HT1080 (cell line): Measurements from ENCODE around the gene DRG1. TPM values are rescaled to one million over a fixed set of nuclear protein-coding genes. Genes with fewer than 3 reads are reported as not detected.
A peak's percentile ranks its signal among the peaks of the same experiment; 100 is the strongest.
"Not testable (repeated sequence)": the region's sequence is repeated elsewhere in the genome, so short reads cannot be mapped to it uniquely, and the experiment has no call there.

ENCODE experiments used
- DNase-seq: peaks from one replicate; pipeline ENCODE4 v3.0.0-alpha.2; 2015; ENCODE audit warnings: low read depth
- polyA plus RNA-seq, 2 experiments: library from polyadenylated mRNA; depleted of rRNA; stranded (reverse); fragments of >200 nt; gene quantifications; 2 replicates each; pipeline ENCODE4 v1.2.3, GENCODE V29; 2015
- total RNA-seq: library from RNA; depleted of rRNA; stranded (reverse); fragments of >200 nt; shearing (Covaris generic); gene quantifications from 2 replicates; pipeline ENCODE4 v1.2.3, GENCODE V29; 2014; rRNA removed

The DRG1 gene, protein sequence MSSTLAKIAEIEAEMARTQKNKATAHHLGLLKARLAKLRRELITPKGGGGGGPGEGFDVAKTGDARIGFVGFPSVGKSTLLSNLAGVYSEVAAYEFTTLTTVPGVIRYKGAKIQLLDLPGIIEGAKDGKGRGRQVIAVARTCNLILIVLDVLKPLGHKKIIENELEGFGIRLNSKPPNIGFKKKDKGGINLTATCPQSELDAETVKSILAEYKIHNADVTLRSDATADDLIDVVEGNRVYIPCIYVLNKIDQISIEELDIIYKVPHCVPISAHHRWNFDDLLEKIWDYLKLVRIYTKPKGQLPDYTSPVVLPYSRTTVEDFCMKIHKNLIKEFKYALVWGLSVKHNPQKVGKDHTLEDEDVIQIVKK
- total RNA-seq: 77.4 and 78.5 TPM in 2 replicates
- polyA plus RNA-seq (2015; cell fraction: cytosol; rRNA removed): 59.5 and 61.0 TPM in 2 replicates
- polyA plus RNA-seq (2015; cell fraction: nucleus; rRNA removed): 56.7 TPM in 2 replicates

DNA sequence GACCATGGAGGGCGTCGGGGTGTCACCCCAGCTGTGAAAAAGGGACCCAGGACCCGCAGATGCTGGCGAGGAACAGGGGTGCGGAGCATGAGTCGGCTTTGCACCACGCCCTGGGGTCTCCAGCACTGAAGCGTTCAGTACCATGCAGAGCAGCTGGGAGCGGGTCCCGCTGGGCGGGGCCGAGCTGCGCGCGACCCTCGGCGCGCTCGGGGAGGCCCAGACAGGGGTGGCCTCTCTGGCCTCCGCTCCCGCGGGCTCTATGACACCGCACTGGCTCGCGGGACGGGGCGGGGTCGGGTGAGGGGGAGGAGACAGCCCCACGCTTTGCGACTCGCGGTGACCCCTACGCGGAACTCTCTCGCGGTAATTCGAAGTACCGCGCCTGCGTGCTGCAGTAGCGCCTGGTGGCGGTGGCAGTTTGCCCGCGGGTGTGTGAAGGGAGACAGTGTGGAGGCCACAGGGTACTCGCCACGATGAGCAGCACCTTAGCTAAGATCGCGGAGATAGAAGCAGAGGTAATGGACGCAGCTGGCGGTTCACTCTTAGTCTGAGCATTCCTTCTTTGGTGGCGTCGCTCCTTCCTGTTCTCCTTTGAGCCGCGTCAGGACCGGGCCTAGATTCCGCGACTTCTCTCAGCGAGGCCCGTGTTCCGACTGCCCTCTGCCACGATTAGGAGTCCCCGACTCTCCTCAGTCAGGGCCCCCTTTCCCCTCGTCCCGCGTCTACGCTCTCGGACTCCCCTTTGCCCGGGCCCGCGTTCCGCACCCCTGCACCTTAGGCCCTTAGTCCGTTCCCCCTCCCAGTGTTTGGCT, at the start of gene DRG1:
DRG1 (plus strand) TSS at position 394 of the 812 bp plus-strand sequence; CDS start at position 474, 80 bp downstream.
- peak; percentile 91 for DNase-seq

DNA sequence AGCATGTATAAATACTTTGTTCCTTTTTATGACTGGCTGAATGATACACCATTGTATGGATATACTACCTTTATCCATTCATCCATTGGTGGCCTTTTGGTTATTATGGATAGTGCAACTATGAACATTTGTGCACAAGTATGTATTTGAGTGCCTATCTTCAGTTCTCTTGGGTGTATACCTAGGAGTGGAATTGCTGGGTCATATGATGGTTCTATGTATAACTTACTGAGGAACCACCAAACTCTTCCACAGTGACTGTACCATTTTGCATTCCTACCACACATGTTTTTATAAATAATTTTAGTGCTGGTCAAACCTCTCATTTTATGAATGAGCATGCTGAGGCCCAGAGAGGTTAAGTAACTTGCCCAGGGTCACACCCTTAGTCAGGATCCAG, 49.4 kb upstream of the DRG1 start:
- no peak for DNase-seq

DNA sequence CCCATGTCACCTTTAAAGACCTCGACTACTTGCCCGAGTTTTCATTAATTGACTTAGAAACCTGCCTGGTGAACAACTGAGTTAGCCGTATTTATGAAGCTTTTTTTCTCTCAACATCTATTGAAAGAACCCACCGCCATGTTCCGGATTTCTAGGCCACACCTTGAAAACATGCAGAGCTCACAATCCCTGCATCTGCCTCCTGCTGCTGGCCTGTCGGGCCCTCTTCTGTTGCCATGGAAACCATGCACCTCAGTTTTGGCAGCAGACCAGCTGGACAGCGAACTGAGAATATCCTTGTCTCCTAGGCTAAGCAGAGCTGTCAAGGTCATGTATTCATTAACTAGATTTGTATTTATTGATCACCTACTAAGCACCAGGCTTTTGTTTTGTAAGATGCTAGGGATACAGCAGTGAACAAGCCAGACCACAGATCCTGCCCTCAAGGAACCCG, 49.0 kb upstream of the DRG1 start:
- peak; percentile 47 for DNase-seq

DNA sequence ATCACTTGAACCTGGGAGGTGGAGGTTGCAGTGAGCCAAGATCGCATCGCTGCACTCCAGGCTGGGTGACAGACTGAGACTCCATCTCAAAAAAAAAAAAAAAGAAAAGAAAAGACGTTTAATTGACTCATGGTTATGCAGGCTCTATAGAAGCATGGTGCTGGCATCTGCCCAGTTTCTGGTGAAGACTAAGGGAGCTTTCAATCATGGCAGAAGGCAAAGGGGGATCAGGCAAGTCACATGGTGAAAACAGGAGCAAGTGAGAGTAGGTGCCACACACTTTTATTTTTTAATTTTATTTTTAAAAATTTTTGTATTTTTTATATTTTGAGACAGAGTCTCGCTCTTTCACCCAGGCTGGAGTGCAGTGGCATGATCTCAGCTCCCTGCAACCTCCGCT, 44.9 kb upstream of the DRG1 start:
- DNase-seq: no peak

DNA sequence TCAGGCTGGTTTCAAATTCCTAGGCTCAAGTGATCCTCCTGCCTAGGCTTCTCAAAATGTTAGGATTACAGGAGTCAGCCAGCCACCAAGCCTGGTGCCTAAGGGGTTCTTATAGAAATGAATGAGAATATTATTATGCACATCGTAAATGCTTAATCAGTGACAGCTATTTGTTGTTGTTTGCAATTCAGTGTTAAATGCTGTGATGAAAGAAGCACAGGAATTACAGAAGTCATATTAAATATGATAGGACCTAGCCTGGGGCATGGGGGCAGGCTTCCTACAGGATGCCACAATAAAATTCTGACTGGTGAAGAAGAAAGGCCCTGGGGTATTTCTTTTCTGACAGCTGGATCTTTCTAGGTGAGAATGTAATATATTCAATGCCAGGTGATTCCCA, 39.4 kb upstream of the DRG1 start:
- DNase-seq: no peak

DNA sequence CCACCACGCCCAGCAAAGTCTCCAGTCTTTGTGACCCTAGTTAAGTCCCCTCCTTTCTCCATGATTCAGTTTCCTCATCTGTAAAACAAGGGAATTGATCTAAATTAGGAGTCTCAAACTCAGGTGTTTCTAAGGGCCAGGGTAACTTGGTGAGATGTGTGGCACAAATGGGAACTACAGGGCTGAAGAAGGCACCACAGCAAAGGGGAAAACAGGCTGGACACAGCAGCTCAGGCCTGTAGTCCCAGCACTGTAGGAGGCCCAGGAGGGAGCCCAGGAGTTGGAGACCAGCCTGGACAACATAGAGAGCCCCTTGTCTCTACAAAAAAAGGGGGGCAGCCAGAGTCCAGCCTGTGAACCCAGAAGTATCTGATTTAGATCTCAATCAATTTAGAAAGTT, 37.7 kb upstream of the DRG1 start:
- no peak for DNase-seq

DNA sequence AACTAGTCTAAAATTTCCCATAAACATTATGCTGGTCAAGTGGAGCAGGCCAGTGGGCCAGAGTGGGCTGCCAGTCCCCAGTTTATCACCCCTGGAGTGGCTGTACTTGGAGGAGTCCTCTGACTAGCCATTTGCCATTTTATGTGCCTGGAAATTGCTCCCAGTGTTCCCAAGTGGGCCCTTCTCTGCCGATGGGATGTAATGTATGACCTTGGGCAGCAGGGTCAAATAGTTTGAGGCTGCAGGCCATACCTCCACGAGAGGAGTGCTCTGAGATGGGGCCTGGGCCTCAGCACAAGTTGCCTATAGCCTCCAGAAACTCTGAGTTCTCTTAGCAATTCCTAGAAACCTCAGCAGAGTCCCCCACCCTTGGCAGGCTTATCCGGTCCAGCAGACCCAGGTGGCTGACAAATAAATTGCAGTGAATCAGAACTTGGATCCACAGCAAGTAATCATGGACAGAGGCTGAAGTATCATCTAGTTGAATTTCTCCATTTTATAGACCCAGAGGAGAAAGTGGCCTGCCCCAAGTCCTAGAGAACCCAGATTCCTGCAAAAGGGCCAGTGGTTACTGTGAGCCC, 35.4 kb upstream of the DRG1 start:
- DNase-seq: no peak

DNA sequence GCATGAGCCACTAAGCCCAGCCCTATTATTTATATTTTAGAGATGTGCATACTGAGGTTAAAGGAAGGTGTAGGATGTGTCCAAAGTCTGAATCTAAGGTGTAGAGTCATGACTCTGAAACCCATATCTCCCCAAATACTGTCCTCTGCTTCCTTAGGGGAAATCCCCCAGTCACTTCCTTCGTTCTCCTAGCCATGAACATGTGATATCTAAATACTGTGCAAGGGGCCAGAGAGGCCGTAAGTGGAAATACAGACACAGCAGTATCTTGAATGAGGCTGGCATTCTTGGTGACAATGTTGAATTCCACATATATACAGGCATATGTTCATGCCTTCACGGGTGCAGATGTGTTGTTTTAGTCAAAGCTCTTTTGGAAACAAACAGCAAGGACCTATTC, 32.0 kb upstream of the DRG1 start:
- DNase-seq: no peak

DNA sequence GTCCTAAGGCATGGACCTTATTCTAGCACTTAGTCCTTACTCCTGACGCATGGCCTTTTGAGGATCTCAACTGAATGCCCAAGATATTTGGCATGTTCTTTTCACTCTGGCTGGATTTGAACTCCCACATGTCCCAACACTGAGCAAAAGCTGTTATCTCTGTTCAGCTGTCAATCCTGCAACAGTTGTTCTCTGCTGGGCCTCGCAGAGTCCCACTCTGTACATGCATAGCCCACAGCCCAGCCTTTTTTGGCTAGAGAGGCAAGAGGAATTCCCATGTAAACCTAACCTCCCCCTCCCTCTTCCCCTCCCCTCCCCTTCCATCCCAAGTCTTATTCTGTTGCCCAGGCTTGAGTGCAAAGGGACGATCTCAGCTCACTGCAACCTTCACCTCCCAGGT, 21.8 kb upstream of the DRG1 start:
- DNase-seq: no peak

DNA sequence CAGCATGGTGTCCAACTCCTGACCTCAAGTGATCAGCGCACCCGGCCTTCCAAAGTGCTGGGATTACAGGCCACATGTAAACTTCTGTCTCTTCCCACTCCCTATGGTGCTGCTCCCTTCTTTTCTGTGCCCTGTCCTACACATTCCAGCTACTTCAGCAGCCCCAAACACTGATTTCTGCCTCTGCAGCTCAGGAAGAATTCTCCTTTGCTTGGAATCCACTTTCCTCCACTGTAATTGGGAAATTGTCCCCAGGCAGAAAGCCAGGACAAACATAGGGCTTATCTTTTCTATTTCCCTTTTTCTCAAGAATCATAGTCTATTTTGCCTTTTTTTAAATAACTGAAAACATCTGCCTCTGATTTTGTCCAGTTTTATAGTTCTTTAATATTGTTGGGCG, 21.3 kb upstream of the DRG1 start:
- DNase-seq: no peak

DNA sequence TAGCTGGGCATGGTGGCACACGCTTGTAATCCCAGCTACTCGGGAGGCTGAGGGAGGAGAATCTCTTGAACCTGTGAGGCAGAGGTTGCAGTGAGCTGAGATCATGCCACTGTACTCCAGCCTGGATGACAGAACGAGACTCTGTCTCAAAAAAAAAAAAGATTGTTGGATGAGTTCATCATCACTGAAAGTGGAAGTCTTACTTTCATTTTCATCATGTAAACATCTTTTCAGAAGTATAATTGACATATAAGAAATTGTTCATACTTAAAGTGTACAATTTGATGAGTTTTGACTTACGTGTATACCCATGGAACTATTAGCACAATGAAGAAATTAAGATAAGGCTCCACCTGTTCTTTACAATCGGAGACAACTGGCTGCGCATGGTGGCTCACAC, 20.8 kb upstream of the DRG1 start:
- not testable (repeated sequence) for DNase-seq

DNA sequence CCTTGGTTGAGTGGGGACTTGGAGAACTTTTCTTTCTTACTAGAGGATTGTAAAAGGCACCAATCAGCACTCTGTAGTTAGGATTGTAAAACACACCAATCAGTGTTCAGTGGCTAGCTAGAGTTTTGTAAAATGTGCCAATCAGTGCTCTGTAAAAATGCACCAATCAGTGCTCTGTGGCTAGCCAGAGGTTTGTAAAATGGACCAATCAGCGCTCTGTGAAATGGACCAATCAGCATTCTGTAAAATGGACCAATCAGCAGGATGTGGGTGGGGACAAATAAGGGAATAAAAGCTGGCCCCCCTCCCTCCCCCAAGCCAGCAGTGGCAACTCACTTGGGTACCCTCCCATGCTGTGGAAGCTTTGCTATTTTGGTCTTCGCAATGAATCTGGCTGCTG, 5.5 kb upstream of the DRG1 start:
- DNase-seq: no peak

DNA sequence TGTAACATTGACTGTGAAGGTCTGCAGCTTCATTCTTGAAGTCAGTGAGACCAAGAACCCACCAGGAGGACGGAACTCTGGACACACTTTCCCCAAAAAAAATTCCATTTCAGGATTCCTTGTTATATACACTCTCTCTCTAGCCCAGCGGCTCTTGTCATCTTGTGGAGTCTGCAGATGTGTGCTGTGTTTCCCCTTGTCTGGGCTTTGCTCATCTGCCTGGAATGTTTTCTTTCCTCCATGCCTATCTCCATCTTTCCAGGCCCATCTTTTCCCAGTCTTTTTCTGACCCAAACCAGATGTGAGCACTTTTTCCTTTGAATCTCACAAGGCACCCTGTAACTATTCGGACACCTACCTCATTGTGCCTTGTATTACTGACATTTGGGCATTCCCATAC, 5.1 kb upstream of the DRG1 start:
- no peak for DNase-seq

DNA sequence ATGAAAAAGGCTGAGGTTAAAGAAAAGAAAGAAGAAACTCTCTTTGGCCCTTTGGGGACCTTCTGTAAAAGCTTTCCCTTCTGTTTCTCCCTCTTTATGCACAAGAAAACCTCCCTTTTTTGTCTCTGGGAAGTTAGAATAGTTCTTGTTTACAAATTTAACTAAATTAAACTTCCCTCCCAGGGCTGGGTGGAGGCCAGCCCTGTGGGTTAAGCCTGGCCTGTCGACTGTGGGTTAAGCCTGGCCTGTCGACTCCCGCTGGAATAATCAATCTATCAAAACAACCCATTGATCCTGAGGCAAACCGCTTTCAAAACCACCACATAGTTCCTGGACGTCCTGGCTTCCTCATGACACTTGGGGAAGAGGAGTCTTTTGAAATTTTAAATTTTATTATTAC, 1.2 kb upstream of the DRG1 start:
- no peak for DNase-seq

DNA sequence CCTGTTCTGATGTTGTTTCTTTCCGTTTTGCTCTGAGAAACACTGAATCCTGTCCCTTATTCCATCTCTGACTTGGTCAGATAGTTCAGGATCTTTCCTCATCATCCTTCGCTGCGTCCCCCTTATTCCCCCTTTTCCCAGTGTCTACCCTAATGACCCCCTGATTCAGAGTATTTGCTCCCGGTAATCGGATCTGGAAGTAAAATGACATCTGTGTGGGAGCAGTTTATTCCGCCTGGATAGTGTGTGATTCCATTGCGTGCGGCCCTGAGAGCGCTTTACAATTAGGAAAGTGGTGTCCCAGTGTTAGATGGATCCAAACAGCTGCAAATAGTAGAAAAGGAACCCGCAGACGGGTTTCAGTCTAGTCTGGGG, 606 bp downstream of the DRG1 start:
- DNase-seq: no peak

DNA sequence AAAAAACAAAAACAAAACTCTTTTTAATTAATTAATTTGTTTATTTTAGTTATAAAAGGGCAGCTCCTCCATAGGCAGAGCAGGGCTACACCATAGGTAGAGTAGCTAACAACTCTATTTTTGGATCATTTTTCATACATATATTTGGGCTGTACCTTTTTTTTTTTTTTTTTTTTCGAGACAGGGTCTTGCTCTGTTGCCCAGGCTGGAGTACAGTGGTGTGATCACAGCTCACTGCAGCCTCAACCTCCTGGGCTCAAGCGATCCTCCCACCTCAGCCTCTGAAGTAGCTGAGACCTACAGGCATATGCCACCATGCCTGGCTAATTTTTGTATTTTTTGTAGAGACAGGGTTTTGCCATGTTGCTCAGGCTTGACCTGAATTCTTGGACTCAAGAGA, 2.9 kb downstream of the DRG1 start:
- DNase-seq: not testable (repeated sequence)

DNA sequence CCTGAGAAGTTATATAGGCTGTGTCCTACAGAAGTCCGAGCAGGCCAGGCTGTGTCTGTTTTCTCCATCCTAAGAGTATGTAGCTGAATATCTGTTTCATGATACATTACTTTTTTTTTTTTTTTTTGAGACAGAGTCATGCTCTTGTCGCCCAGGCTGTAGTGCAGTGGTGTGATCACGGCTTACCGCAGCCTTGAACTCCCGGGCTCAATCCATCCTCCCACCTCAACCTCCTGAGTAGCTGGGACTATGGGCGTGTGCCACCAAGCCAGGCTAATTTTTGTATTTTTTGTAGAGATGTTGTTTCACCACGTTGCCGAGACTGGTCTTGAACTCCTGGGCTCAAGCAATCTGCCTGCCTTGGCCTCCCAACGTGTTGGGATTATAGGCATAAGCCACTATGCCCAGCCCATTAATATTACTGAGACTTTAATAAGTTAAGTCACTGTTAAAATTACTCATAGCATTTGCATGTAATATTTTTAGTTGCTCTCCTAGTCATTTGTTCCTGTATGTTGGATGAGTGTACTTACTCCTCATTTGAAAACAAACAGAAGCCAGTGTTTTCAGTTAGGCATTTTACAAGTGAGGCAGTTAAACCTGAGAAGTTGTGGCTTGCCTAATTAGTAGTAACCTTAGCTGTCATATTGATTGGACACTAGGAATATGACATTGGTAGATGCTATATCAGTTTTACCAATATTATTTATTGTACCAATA, 26.1 kb downstream of the DRG1 start:
- DNase-seq: no peak

DNA sequence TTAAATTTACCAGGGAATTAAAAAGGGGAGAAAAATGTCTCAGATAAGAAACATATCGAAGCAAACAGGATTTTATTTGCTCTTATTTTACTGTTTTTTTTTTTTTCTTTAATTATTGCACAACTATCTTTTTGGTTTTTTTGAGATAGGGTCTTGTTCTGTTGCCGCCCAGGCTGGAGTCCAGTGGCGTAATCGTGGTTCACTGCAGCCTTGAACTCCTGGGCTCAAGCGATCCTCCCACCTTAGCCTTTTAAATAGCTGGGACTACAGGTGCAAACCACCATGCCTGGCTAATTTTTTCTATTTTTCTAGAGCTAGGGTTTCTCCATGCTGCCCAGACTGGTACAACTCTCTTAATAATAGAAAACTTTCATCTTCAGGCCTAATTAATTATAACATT, 32.5 kb downstream of the DRG1 start:
- DNase-seq: no peak

DNA sequence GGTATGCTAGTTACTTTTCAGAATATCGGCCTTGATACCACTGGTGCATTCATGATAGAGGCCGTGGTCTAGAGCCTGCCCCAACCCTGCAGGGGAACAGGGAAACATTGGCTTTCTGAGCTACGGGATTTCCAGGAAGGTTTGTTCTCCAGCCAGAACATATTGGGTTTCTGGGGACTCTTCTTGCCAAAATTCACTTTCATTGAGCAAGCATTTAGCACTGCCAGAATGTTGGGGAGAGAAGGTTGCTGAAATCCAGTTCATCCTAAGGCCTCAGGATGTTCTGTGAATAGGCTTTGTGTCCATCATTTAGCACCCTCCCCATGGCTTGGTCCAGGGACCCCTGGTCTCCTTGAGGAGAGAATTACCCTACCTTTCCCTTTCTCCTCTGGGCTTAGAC, 36.7 kb downstream of the DRG1 start:
- DNase-seq: no peak

DNA sequence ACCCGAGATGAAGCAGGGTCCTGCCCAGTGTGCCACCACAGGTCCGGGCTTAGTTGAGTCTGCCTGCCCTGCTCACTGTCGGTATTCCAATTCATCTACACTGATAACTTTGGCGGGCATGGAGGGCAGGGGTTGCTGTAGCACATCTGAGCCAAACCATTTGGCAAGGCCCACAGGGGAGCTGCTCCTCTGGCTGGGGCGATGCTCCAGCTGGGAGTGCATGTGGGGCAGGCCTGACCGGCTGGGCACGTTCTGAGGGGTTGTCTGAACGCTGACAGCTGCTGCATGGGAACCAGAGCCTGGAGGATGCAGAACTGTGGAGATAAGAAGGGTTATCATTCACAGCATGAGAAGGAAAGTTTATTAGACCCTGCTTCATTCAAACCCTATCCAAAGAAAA, 40.4 kb downstream of the DRG1 start:
- DNase-seq: no peak

DNA sequence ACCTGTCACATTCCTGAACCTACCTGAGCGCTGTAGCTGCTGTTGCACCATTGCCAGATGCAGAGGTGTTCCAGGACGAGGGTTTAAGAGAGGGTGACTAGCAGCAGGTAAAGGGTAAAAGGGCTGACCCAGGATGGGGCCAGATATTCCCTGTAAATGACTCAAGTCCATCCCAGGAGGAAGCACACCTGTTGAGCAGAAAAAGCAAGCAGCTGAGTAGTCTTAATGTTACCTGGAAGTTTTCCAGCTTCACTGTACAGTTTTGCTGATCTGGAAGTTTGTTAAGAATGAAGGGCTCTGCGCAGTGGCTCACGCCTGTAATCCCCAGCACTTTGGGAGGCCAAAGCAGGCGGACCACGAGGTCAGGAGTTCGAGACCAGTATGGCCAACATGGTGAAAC, 41.3 kb downstream of the DRG1 start:
- no peak for DNase-seq

DNA sequence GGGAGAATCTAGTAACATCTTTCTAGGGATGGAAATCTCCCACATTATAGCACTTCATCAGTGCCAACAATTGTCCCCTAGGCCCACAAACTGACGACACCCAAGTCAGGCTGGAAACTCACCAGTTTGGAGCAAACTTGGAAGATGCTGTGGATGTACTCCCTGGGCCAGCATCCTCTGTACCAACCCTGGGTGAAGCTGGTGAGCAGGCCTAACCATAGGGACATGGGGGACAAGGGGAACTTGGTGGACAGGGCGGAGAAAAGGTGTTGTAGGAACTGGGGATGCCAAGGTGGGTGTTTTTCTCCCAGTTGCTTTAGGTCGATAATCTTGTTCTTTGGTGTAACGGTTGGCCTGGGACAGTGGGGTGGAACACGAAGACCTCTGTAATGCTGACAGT, 42.2 kb downstream of the DRG1 start:
- no peak for DNase-seq
